ENCODE results near the gene ERF. TPM values are rescaled to one million over a fixed set of nuclear protein-coding genes. Genes with fewer than 3 reads are reported as not detected.

ERF gene
- total RNA-seq, 1 donor from 2014 or later = 11.6 TPM

DNA sequence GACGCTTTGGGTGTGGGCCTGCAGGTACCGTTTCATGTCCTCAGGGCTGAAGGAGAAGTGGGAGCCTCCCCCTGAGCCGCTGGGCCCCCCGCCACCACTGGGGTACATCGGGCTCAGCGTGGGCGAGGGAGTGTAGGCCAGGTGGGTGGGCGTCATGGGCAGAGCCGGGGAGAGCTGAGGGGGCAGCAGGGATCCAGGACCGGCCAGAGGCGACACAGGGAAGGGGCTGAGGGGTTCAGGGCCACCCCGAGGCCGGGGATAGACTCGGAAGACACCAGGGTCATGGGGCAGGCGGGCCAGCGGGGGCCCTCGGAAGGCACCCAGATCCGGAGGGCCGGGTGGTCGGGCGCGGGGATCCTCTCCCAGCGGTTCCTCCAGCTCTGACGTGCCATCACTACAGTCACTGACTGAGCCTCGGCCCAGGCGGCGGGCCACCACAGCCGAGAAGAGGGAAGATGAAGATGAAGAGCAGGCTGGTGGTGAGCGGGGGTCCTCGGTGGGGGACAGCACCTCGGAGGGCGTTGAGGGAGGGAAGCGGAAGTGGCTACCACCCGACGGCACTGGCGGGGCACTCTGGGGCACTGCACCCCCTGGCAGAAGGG is 5.7 kb downstream of the ERF start:
- FAIRE-seq (no peak), DNase-seq (ENCODE audit: low read depth) (no peak)
- no peak overlapping the region for H3K4me3 ChIP-seq (ENCODE audit: low read depth, low read length)
- H3K36me3 ChIP-seq (ENCODE audit: control insufficient read depth, insufficient read depth, low read length) = peaks cover 16% of the 10 kb centered on the region
- TF ChIP-seq, protein P1, sequence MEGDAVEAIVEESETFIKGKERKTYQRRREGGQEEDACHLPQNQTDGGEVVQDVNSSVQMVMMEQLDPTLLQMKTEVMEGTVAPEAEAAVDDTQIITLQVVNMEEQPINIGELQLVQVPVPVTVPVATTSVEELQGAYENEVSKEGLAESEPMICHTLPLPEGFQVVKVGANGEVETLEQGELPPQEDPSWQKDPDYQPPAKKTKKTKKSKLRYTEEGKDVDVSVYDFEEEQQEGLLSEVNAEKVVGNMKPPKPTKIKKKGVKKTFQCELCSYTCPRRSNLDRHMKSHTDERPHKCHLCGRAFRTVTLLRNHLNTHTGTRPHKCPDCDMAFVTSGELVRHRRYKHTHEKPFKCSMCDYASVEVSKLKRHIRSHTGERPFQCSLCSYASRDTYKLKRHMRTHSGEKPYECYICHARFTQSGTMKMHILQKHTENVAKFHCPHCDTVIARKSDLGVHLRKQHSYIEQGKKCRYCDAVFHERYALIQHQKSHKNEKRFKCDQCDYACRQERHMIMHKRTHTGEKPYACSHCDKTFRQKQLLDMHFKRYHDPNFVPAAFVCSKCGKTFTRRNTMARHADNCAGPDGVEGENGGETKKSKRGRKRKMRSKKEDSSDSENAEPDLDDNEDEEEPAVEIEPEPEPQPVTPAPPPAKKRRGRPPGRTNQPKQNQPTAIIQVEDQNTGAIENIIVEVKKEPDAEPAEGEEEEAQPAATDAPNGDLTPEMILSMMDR (IDR thresholded peaks at IDR 0.05; ENCODE audit: insufficient read depth, low read length, severe bottlenecking) = no peak
- H3K27me3 ChIP-seq (ENCODE audit: control insufficient read depth, insufficient read depth, low read length) = no peaks in the 10 kb centered on the region

DNA sequence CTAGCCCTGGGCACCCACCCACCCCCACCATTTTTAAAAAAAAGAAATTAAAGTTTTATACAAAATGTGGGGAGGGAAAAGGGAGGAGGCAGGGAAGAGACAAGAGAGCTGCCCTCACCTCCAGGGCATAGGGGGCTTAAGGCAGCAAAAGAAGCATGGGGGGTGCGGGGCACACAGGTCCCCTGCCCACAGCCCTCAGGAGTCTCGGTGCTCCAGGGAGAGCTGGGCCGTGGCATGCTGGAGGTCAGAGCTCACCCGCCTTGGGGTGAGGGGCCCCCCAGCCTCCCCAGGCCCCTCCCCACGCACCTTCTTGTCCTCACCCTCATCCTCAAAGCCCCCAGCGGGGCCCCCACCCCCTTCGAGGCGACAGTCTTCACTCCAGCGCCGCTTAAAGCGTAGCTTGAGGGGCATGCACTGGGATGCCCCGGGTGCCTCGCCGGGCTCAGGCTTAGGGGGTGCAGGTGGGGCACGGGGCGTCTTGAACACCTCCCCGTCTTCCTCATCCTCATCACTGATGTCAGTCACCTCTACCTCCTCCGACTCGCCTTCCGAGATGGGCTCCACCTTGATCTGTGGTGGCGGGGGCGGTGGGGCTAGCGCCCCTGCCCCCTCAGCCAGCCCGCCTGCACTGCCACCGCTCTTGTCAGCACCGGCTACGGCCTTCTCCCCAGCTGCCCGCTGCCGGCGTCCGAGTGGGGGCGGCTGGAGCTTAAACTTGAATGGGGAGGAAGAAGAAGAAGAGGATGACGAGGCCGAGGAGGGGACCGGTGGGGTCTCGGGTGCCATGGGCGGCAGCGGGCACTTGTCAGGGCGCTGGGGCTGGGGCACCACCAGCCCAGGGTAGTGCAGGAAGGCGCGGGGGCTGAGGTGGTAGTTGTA is 6.4 kb downstream of the ERF start:
- DNase-seq (ENCODE audit: low read depth) = no peak
- Histone ChIP-seq H3K27me3 (ENCODE audit: control insufficient read depth, insufficient read depth, low read length) (no peaks in the 10 kb centered on the region), H3K36me3 (ENCODE audit: control insufficient read depth, insufficient read depth, low read length) (peaks cover 16% of the 10 kb centered on the region), H3K4me3 (ENCODE audit: low read depth, low read length) (no peak overlapping the region)
- FAIRE-seq = no peak
- TF ChIP-seq, protein P1 (IDR thresholded peaks at IDR 0.05; ENCODE audit: insufficient read depth, low read length, severe bottlenecking) = no peak

DNA sequence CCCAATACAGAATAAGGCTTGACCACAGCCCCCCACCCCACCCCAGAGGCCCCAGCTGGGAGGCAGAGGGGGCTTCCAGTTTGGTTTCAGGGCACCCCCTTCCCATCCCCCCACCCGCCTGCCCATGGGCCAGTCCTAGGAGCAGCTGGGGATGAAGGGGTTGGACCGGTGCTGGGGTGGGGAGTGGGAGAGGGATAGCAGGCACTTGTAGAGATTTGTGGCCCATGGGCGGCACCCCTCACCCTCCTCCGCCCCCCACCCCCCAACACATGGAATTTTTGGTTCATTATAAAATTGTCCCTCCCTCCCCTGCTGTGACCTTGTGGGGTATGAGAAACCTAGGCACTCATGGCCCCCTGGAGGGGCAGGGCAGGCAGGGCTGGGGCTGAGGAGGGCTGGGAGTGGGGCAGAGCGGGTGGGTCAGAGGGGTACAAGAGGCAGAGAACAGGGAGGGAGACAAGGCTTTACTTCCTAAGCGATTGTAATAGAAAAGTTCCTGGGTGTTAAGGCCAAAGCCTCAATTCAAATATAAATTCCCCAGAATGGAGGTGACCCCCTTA is 7.2 kb downstream of the ERF start:
- Histone ChIP-seq H3K27me3 (ENCODE audit: control insufficient read depth, insufficient read depth, low read length) (no peaks in the 10 kb centered on the region), H3K36me3 (ENCODE audit: control insufficient read depth, insufficient read depth, low read length) (peaks cover 16% of the 10 kb centered on the region), H3K4me3 (ENCODE audit: low read depth, low read length) (no peak overlapping the region)
- TF ChIP-seq, protein P1 (IDR thresholded peaks at IDR 0.05; ENCODE audit: insufficient read depth, low read length, severe bottlenecking) = no peak
- DNase-seq (ENCODE audit: low read depth) = no peak
- no peak for FAIRE-seq

DNA sequence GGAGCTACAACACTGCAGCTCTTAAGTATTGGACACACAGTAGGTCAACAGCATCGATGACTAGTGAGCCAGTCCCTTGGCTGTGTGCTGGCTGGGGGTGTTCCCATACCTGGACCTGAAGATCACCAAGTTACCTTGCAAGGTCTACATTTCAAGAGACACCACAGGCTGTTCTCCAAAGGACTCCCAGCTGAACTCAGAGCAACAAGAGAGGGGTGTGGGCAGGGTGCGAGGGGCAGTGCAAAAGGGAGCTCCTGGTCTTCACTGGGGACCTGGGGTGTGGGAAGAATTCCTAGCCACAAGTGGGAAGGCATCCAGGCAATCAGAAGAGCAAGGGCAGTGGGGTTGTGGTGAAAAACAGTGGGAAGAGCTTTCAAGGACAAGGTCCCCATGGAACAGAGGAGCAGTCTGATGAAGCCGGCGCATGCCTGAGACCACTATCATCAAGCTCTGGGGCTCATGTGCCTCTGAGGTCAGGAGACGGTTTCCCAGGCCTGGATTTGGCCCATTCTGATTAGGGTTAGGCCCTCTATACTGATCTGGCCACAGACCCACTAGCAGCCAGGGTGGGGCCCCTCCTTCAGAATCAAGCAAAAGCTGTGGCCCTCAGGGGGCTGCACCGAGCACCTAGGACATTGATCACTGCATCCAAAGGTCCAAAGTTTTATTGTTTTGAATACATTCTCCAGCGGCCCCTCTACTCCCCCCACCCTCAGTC is 7.8 kb downstream of the ERF start:
- no peak for DNase-seq (ENCODE audit: low read depth)
- TF ChIP-seq, protein P1 (IDR thresholded peaks at IDR 0.05; ENCODE audit: insufficient read depth, low read length, severe bottlenecking) = no peak
- Histone ChIP-seq H3K4me3 (ENCODE audit: low read depth, low read length) (no peak overlapping the region), H3K27me3 (ENCODE audit: control insufficient read depth, insufficient read depth, low read length) (no peaks in the 10 kb centered on the region), H3K36me3 (ENCODE audit: control insufficient read depth, insufficient read depth, low read length) (peaks cover 16% of the 10 kb centered on the region)
- no peak for FAIRE-seq

DNA sequence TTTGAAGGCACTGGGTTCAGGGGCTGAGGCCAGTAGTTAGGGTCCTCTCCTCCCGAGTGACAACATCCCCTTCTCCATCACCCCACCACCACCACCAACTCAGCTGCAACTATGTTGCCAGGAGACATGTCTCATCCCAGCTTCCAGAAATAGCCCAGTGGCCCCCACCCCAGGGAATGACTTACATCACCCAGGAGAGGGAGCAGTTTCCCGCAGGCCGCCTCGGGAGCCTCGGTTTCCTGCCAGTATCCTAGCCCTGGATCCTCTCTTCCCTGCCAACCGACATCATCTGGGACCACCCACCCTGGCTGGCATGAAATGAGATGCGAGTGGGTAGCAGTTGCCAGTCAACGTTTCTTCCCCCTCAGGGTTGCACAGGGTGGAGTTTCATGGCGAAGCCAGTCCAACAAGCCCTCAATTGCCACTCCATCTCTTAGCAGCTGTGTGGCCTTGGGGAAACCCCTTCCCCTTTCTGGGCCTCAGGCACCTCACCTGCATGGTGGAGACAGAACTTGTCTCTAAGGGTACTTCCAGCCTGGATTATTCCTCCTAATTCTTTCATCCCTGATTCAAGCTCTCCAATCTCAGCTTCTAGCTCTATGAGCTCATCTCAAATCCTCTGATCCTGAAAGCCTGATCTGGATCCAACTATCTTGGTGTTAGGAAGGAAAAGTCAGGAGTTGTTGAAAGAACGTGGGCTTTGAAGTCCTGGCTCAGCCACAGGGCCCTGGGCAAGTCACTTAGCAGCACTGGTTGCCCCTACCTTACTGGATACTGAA is 8.6 kb downstream of the ERF start:
- peaks cover 16% of the 10 kb centered on the region for H3K36me3 ChIP-seq (ENCODE audit: control insufficient read depth, insufficient read depth, low read length)
- FAIRE-seq = no peak
- DNase-seq (ENCODE audit: low read depth) = peak; percentile 64
- H3K27me3 ChIP-seq (ENCODE audit: control insufficient read depth, insufficient read depth, low read length) = no peaks in the 10 kb centered on the region
- H3K4me3 ChIP-seq (ENCODE audit: low read depth, low read length) = no peak overlapping the region
- TF ChIP-seq, protein P1 (IDR thresholded peaks at IDR 0.05; ENCODE audit: insufficient read depth, low read length, severe bottlenecking) = peak; percentile 84

Data from bronchial epithelial cell (primary cell).